A549 (cell line): ENCODE results near the gene HSD17B1. TPM values are rescaled to one million over a fixed set of nuclear protein-coding genes. Genes with fewer than 3 reads are reported as not detected.
A peak's percentile ranks its signal among the peaks of the same experiment; 100 is the strongest.
"Not testable (repeated sequence)": the region's sequence is repeated elsewhere in the genome, so short reads cannot be mapped to it uniquely, and the experiment has no call there.

Experiments
- ATAC-seq, 2 experiments: fragments of 200-7000 bp in 1 of 2; fragments of >200 bp in 1 of 2; cut with Nextera tagmentation in 1 of 2; cut with Tn5 transposase in 1 of 2; 3 replicates each; pipeline versions ENCODE4 v1.8.0 to v1.9.1; 2018 to 2020; ENCODE audit warnings: mild to moderate bottlenecking in 1 of 2, moderate library complexity in 1 of 2
- CTCF ChIA-PET: fragments of 300-600 bp; sonication (Branson Sonifier 250); formaldehyde crosslinking; extraction: SDS; loops from one replicate; lab custom pipeline; 2021; ENCODE audit warnings: antibody characterized with exemption, inconsistent platforms; lab: Yijun Ruan, JAX
- POLR2A ChIA-PET: fragments of 350-600 bp; formaldehyde crosslinking; extraction: SDS; loops from one replicate; lab custom pipeline; 2021; ENCODE audit warnings: antibody characterized with exemption, inconsistent platforms; lab: Yijun Ruan, JAX
- DNase-seq, 2 experiments: peaks; one replicate each; pipeline versions ENCODE4 v3.0.0 to v3.0.0-alpha.2; 2011 to 2016; ENCODE audit warnings: low read depth in 1 of 2, low spot score in 1 of 2
- FAIRE-seq: peaks from 2 replicates; lab custom pipeline; 2011; peaks lifted over from hg19 to GRCh38; lab: Jason Lieb, UNC
- H3K27ac ChIP-seq, 2 experiments: fragments of >200 bp; sonication (Bioruptor Twin); formaldehyde crosslinking; 3 replicates each; pipeline ENCODE4 v1.5.1; 2016 to 2017
- H3K4me1 ChIP-seq: fragments of >200 bp; sonication (Bioruptor Twin); formaldehyde crosslinking; 3 replicates; pipeline ENCODE4 v1.6.1; 2016
- H3K4me2 ChIP-seq: fragments of >200 bp; sonication (Bioruptor Twin); formaldehyde crosslinking; 3 replicates; pipeline ENCODE4 v1.6.1; 2016
- H3K4me3 ChIP-seq: fragments of >200 bp; sonication (Bioruptor Twin); formaldehyde crosslinking; 3 replicates; pipeline ENCODE4 v1.5.1; 2016
- H3K9me3 ChIP-seq: fragments of >200 bp; sonication (Bioruptor Twin); formaldehyde crosslinking; 3 replicates; pipeline ENCODE4 v1.6.1; 2016
- CBX2 ChIP-seq: fragments of 200-600 bp; sonication (generic); IDR thresholded peaks from 2 replicates; pipeline ENCODE4 v1.6.1; 2016; ENCODE audit warnings: low read depth, mild to moderate bottlenecking, borderline replicate concordance
- CEBPB ChIP-seq, 2 experiments: fragments of >200 bp in 1 of 2; sonication (Bioruptor Twin) in 1 of 2; formaldehyde crosslinking in 1 of 2; IDR thresholded peaks; 2 replicates each; pipeline ENCODE4 v1.6.1; 2012 to 2016
- EHF ChIP-seq: fragments of 250-450 bp; sonication (Bioruptor Pico); IDR thresholded peaks from 2 replicates; pipeline ENCODE4 v1.5.0; 2020; ENCODE audit warnings: mild to moderate bottlenecking
- EHMT2 ChIP-seq: fragments of 200-600 bp; sonication (generic); IDR thresholded peaks from 2 replicates; pipeline ENCODE4 v1.6.1; 2016; ENCODE audit warnings: antibody characterized with exemption, low read depth, mild to moderate bottlenecking, moderate library complexity
- FOXS1 ChIP-seq: fragments of 250-450 bp; sonication (Bioruptor Pico); IDR thresholded peaks from 2 replicates; pipeline ENCODE4 v1.5.0; 2020; ENCODE audit warnings: mild to moderate bottlenecking, moderate library complexity
- GATA3 ChIP-seq: IDR thresholded peaks from 2 replicates; pipeline ENCODE4 v1.6.1; 2012; ENCODE audit warnings: borderline replicate concordance
- HOXB13 ChIP-seq: fragments of 250-450 bp; sonication (Bioruptor Pico); IDR thresholded peaks from 2 replicates; pipeline ENCODE4 v1.5.0; 2020; ENCODE audit warnings: low read depth, mild to moderate bottlenecking, moderate library complexity
- HOXB5 ChIP-seq: fragments of 250-450 bp; sonication (Bioruptor Pico); IDR thresholded peaks from 2 replicates; pipeline ENCODE4 v1.5.0; 2020; ENCODE audit warnings: mild to moderate bottlenecking, moderate library complexity
- JUN ChIP-seq, 2 experiments: fragments of >200 bp; sonication (Bioruptor Twin); formaldehyde crosslinking; IDR thresholded peaks; 2 replicates in 1 of 2; 3 replicates in 1 of 2; pipeline ENCODE4 v1.6.1; 2016 to 2017
- MAZ ChIP-seq: fragments of 150-350 bp; IDR thresholded peaks from 2 replicates; pipeline ENCODE4 v1.6.1; 2014; ENCODE audit warnings: antibody characterized with exemption, low read depth, low read length, borderline replicate concordance
- POLR2A ChIP-seq: IDR thresholded peaks from 2 replicates; pipeline ENCODE4 v1.6.1; 2012; ENCODE audit warnings: mild to moderate bottlenecking, low read length
- SMC3 ChIP-seq: fragments of >200 bp; sonication (Bioruptor Twin); formaldehyde crosslinking; IDR thresholded peaks from 3 replicates; pipeline ENCODE4 v1.6.1; 2018; ENCODE audit warnings: inconsistent platforms
- ZNF302 ChIP-seq: fragments of 250-450 bp; sonication (Bioruptor Pico); IDR thresholded peaks from 2 replicates; pipeline ENCODE4 v1.9.0; 2021; ENCODE audit warnings: inconsistent platforms, mild to moderate bottlenecking, moderate library complexity
- WGBS: methylation state at CpG from one replicate; pipeline ENCODE4 v1.1.6; 2017; ENCODE audit errors: missing lambda C conversion rate; 5-methylcytosine and 5-hydroxymethylcytosine counted together
- polyA minus RNA-seq: library from RNA; depleted of rRNA, polyadenylated mRNA; stranded (reverse); fragments of >200 nt; gene quantifications from 2 replicates; pipeline ENCODE4 v1.2.3, GENCODE V29; 2011; rRNA and poly(A)+ RNA removed
- polyA plus RNA-seq, 4 experiments: library from polyadenylated mRNA; depleted of rRNA in 3 of 4; stranded (reverse); fragments of >200 nt; fragmentation: RNase III in 1 of 4; extraction: RNeasy Plus Mini Kit Qiagen cat#74134 plus additional on column Dnase treatment in 1 of 4; gene quantifications; 2 replicates in 3 of 4; 3 replicates in 1 of 4; pipeline ENCODE4 v1.2.3, GENCODE V29; 2011 to 2017
- TF ChIP-seq, protein P1 (sequence below): fragments of 150-350 bp; IDR thresholded peaks from 2 replicates; pipeline ENCODE4 v1.6.1; 2014; ENCODE audit warnings: low read depth, mild to moderate bottlenecking, low read length
- TF ChIP-seq, protein P2 (sequence below): fragments of >200 bp; sonication (Bioruptor Twin); formaldehyde crosslinking; IDR thresholded peaks from 3 replicates; pipeline ENCODE4 v1.5.1; 2016
- TF ChIP-seq, protein P3 (sequence below): fragments of >200 bp; sonication (Bioruptor Twin); formaldehyde crosslinking; IDR thresholded peaks from 2 replicates; pipeline ENCODE4 v1.6.1; 2016

HSD17B1 gene
- polyA plus RNA-seq (2011; rRNA removed) (0.40 and 0.49 TPM in 2 replicates), polyA plus RNA-seq (2017; fragmentation: RNase III; extraction: RNeasy Plus Mini Kit Qiagen cat#74134 plus additional on column Dnase treatment) (1.2 to 1.9 TPM (median 1.5 TPM) in 3 replicates), polyA minus RNA-seq (0.24 and 0.29 TPM in 2 replicates)
- 1.3 and 1.4 TPM in 2 replicates for polyA plus RNA-seq (2012; cell fraction: cytosol; rRNA removed)
- 3.4 and 4.8 TPM in 2 replicates for polyA plus RNA-seq (2012; cell fraction: nucleus; rRNA removed)

- H3K4me3 ChIP-seq, result peak within 1 kb of the TSS; percentile 87
- not testable (repeated sequence) for DNase-seq
Observed at GRCh38 chr17:42552736-42553135, at the start of gene HSD17B1. Gene HSD17B1 (plus strand): TSS chr17:42552923. CDS start chr17:42552934, 11 bp downstream.

GRCh38 chr17:42502926-42503325 is 49.8 kb upstream of the HSD17B1 start:
- CTCF ChIA-PET, result interaction anchor here (0.6 to 2.2 kb wide), 3 partner anchors 12 to 478 kb away, joined by 3 to 10 read pairs (median 3); no protein-coding TSS in a partner anchor
- 93% methylated on average over 1 of the region's 1 CpG for WGBS
- peak; percentile 46 for FAIRE-seq
- no peak for DNase-seq
- H3K9me3 ChIP-seq, result no peaks in the 10 kb centered on the region
- no peak for TF ChIP-seq EHMT2
- TF ChIP-seq, all 56 proteins: peak for 0
- no peak for ATAC-seq
- no peaks in the 10 kb centered on the region for H3K4me1 ChIP-seq
- POLR2A ChIA-PET, result no interaction called here
- no peak overlapping the region for H3K4me2 ChIP-seq
- H3K4me3 ChIP-seq, result no peak overlapping the region
- no peak overlapping the region for H3K27ac ChIP-seq

More at GRCh38 chr17:42552736-42553135, at the start of gene HSD17B1:
- 93% methylated on average over 11 of the region's 15 CpGs for WGBS
- H3K27ac ChIP-seq, result peak within 1 kb of the TSS; percentile 94; a peak in 4 of 6 replicates
- POLR2A ChIA-PET, FAIRE-seq, ATAC-seq, H3K9me3 ChIP-seq: not testable (repeated sequence)
- H3K4me2 ChIP-seq, result peak within 1 kb of the TSS; percentile 92
- CTCF ChIA-PET, result interaction anchor here (1.1 to 3.3 kb wide), 5 partner anchors 10 to 211 kb away, joined by 4 to 13 read pairs (median 9); partner anchors contain the start of genes NAGLU and PSMC3IP
- H3K4me1 ChIP-seq, result peaks cover 26% of the 10 kb centered on the region

GRCh38 chr17:42507671-42508070 is 45.1 kb upstream of the HSD17B1 start:
- Histone ChIP-seq H3K4me1 (no peaks in the 10 kb centered on the region), H3K27ac (no peak overlapping the region), H3K4me2 (no peak overlapping the region), H3K4me3 (no peak overlapping the region), H3K9me3 (no peaks in the 10 kb centered on the region)
- 97% methylated on average over 4 of the region's 4 CpGs for WGBS
- FAIRE-seq (no peak), DNase-seq (no peak), ATAC-seq (no peak)
- TF ChIP-seq CEBPB (IDR thresholded peaks at IDR 0.05) (no peak), HOXB5 (CRISPR knock-in tag) (no peak), SMC3 (no peak), CBX2 (no peak), FOXS1 (CRISPR knock-in tag) (no peak), EHMT2 (no peak), JUN (IDR thresholded peaks at IDR 0.05) (no peak), GATA3 (no peak), HOXB13 (CRISPR knock-in tag) (no peak), EHF (CRISPR knock-in tag) (no peak), POLR2A (no peak), MAZ (no peak), ZNF302 (CRISPR knock-in tag) (no peak)
- TF ChIP-seq, protein P1, sequence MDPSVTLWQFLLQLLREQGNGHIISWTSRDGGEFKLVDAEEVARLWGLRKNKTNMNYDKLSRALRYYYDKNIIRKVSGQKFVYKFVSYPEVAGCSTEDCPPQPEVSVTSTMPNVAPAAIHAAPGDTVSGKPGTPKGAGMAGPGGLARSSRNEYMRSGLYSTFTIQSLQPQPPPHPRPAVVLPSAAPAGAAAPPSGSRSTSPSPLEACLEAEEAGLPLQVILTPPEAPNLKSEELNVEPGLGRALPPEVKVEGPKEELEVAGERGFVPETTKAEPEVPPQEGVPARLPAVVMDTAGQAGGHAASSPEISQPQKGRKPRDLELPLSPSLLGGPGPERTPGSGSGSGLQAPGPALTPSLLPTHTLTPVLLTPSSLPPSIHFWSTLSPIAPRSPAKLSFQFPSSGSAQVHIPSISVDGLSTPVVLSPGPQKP, result no peak
- TF ChIP-seq, protein P2, sequence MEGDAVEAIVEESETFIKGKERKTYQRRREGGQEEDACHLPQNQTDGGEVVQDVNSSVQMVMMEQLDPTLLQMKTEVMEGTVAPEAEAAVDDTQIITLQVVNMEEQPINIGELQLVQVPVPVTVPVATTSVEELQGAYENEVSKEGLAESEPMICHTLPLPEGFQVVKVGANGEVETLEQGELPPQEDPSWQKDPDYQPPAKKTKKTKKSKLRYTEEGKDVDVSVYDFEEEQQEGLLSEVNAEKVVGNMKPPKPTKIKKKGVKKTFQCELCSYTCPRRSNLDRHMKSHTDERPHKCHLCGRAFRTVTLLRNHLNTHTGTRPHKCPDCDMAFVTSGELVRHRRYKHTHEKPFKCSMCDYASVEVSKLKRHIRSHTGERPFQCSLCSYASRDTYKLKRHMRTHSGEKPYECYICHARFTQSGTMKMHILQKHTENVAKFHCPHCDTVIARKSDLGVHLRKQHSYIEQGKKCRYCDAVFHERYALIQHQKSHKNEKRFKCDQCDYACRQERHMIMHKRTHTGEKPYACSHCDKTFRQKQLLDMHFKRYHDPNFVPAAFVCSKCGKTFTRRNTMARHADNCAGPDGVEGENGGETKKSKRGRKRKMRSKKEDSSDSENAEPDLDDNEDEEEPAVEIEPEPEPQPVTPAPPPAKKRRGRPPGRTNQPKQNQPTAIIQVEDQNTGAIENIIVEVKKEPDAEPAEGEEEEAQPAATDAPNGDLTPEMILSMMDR, result no peak
- TF ChIP-seq, protein P3, sequence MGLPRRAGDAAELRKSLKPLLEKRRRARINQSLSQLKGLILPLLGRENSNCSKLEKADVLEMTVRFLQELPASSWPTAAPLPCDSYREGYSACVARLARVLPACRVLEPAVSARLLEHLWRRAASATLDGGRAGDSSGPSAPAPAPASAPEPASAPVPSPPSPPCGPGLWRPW, result no peak
- POLR2A ChIA-PET, result interaction anchor here (1.0 to 1.1 kb wide), 2 partner anchors 85 to 190 kb away, joined by 3 read pairs; partner anchors contain the start of gene CAVIN1
- CTCF ChIA-PET, result interaction anchor here (1.2 to 17.8 kb wide), 8 partner anchors 11 to 286 kb away, joined by 3 to 364 read pairs (median 14); partner anchors contain the start of gene CAVIN1
